ENCODE results near the gene HECA. TPM values are rescaled to one million over a fixed set of nuclear protein-coding genes. Genes with fewer than 3 reads are reported as not detected.
"Not testable (repeated sequence)": the region's sequence is repeated elsewhere in the genome, so short reads cannot be mapped to it uniquely, and the experiment has no call there.

HECA gene
- total and polyA plus RNA-seq, 9 donors, result 12.5 to 24.0 (median 15.9) TPM

DNA sequence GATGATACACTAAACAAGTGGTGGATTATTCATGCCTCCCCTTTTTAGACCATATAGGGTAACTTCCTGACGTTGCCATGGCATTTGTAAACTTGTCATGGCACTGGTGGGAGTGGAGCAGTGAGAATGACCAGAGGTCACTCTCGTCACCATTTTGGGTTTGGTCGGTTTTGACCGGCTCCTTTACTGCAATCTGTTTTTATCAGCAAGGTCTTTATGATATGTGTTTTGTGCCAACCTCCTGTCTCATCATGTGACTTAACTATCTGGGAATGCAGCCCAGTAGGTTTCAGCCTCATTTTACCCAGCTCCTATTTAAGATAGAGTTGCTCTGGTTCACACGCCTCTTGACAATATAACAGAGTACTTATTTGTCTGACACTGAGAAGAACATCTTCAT lies 22.2 kb downstream of the HECA start:
- not testable (repeated sequence) for H3K36me3 ChIP-seq (ENCODE audit: control insufficient read depth, insufficient read depth, low read length); H3K4me3 ChIP-seq (ENCODE audit: low read length); H3K9me3 ChIP-seq (replicated peaks; ENCODE audit: control insufficient read depth, low read depth, low read length); H3K27me3 ChIP-seq (ENCODE audit: control insufficient read depth, insufficient read depth, low read length); H3K27ac ChIP-seq (ENCODE audit: low read length); DNase-seq; H3K4me1 ChIP-seq (ENCODE audit: control insufficient read depth, insufficient read depth, low read length)
- no CpG with 5 or more reads among the region's 5 CpGs for WGBS (ENCODE audit: insufficient coverage)

DNA sequence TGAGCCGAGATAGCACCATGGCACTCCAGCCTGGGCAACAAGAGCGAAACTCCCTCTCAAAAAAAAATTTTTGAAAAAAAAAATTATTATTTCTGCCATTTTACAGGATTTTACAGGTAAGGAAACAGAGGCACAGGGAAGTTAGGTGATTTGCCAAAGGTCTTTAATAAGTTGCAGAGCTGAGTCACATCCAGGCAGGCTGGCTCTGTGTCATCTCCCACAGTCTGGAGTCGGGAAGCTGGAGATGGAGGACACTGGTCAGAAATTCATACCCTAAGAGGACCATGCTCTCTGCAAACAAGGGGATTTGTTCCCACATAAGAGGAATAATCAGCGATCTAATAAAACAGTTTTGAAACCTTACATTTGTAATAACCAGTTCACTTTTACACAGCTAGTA lies 24.1 kb downstream of the HECA start:
- WGBS (ENCODE audit: insufficient coverage), result 80% methylated on average over 1 of the region's 4 CpGs
- Histone ChIP-seq H3K4me1 (ENCODE audit: control insufficient read depth, insufficient read depth, low read length) (peaks cover 3% of the 10 kb centered on the region), H3K27me3 (ENCODE audit: control insufficient read depth, insufficient read depth, low read length) (no peaks in the 10 kb centered on the region), H3K4me3 (ENCODE audit: low read length) (no peak overlapping the region), H3K27ac (ENCODE audit: low read length) (no peak overlapping the region), H3K9me3 (replicated peaks; ENCODE audit: control insufficient read depth, low read depth, low read length) (no peaks in the 10 kb centered on the region), H3K36me3 (ENCODE audit: control insufficient read depth, insufficient read depth, low read length) (no peaks in the 10 kb centered on the region)
- DNase-seq, result no peak

DNA sequence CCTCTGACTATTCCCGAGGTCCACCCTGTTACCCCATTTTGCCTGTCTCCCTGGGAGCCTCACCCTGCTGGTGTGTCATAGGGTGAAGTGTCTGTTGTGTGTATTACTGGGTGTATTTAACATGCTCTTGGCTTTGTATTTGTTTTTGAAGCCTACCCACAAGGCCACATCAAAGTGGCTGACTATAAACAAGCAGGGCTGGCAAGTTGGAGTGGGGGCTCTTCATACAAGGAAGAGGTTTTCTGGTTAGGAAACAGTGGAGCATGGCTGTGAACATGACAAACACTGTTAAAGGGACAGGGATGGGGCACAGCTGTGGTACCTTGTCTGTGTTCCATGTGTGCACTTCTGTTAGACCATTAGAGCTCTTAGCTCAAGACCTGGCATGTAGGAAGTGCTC lies 26.3 kb downstream of the HECA start:
- Histone ChIP-seq H3K27me3 (ENCODE audit: control insufficient read depth, insufficient read depth, low read length) (no peaks in the 10 kb centered on the region), H3K4me1 (ENCODE audit: control insufficient read depth, insufficient read depth, low read length) (peaks cover 2% of the 10 kb centered on the region), H3K9me3 (replicated peaks; ENCODE audit: control insufficient read depth, low read depth, low read length) (no peaks in the 10 kb centered on the region), H3K36me3 (ENCODE audit: control insufficient read depth, insufficient read depth, low read length) (peaks cover 1% of the 10 kb centered on the region), H3K4me3 (ENCODE audit: low read length) (no peak overlapping the region), H3K27ac (ENCODE audit: low read length) (no peak overlapping the region)
- DNase-seq, result no peak
- no CpG with 5 or more reads among the region's 1 CpG for WGBS (ENCODE audit: insufficient coverage)

DNA sequence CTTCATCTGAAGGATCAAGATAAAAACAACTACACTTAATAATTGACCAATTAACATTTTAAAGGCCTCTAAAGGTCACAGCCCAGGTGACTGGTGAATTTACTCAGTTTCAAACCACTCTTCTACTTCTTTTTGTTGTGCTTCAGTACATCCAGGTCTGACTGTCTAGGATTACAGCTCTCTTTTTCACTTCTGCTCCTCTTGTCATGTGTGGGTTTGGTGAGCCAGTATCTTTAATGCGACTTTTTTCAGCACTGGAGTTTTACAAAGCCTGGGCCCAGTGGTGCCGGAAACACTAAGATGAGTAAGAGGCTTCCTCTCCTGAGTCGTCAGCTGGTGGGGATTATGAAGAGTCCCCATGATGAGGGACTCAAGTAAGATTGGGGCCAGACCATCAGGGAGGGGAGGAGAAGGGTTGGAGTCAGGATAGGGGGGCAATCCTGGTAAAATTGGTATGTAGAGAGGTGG lies 27.0 kb downstream of the HECA start:
- Histone ChIP-seq H3K4me1 (ENCODE audit: control insufficient read depth, insufficient read depth, low read length) (no peaks in the 10 kb centered on the region), H3K27me3 (ENCODE audit: control insufficient read depth, insufficient read depth, low read length) (no peaks in the 10 kb centered on the region), H3K27ac (ENCODE audit: low read length) (no peak overlapping the region), H3K9me3 (replicated peaks; ENCODE audit: control insufficient read depth, low read depth, low read length) (no peaks in the 10 kb centered on the region), H3K4me3 (ENCODE audit: low read length) (no peak overlapping the region), H3K36me3 (ENCODE audit: control insufficient read depth, insufficient read depth, low read length) (peaks cover 8% of the 10 kb centered on the region)
- DNase-seq, result no peak
- 58% methylated on average over 3 of the region's 3 CpGs for WGBS (ENCODE audit: insufficient coverage)

DNA sequence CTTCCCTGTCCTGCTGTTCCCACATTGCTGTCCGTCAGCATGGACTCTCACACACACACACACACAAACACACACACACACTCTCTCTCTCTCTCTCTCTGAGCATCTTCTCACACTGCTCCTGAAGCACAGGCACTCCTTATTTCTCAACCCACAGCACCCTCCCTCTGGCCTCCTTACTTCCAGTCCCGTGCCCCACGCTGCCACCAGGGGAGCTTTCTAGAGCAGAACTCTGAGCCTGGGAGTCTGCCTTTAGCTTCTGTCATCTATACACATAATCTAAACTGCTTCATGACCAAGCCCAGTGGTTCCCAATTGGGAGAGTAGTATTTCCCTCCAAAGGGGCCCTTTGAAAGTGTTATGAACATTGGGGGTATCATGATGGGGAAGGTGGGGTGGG lies 29.1 kb downstream of the HECA start:
- peaks cover 14% of the 10 kb centered on the region for H3K36me3 ChIP-seq (ENCODE audit: control insufficient read depth, insufficient read depth, low read length)
- 68% methylated on average over 3 of the region's 3 CpGs for WGBS (ENCODE audit: insufficient coverage)
- no peaks in the 10 kb centered on the region for H3K27me3 ChIP-seq (ENCODE audit: control insufficient read depth, insufficient read depth, low read length)
- no peaks in the 10 kb centered on the region for H3K9me3 ChIP-seq (replicated peaks; ENCODE audit: control insufficient read depth, low read depth, low read length)
- no peak for DNase-seq
- H3K4me3 ChIP-seq (ENCODE audit: low read length), result no peak overlapping the region
- H3K27ac ChIP-seq (ENCODE audit: low read length), result no peak overlapping the region
- H3K4me1 ChIP-seq (ENCODE audit: control insufficient read depth, insufficient read depth, low read length), result no peaks in the 10 kb centered on the region

DNA sequence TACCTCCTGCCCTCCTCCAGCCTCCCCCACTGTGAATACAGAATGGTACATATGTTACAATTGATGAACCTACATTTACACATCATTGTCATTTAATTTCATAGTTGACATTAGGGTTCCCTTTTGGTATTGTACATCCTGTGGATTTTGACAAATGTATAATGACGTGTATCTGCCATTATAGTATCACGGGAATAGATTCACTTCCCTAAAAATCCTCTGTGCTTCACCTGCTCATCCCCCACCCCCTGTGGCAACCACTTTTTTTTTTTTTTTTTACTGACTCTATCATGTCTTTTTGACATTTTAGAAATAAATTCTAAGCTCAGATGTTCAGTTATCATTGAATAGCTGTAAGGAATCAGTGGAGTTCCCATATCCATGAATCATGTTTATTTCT lies 30.4 kb downstream of the HECA start:
- no peak for DNase-seq
- Histone ChIP-seq H3K27me3 (ENCODE audit: control insufficient read depth, insufficient read depth, low read length) (no peaks in the 10 kb centered on the region), H3K27ac (ENCODE audit: low read length) (no peak overlapping the region), H3K4me1 (ENCODE audit: control insufficient read depth, insufficient read depth, low read length) (no peaks in the 10 kb centered on the region), H3K36me3 (ENCODE audit: control insufficient read depth, insufficient read depth, low read length) (peaks cover 17% of the 10 kb centered on the region), H3K9me3 (replicated peaks; ENCODE audit: control insufficient read depth, low read depth, low read length) (no peaks in the 10 kb centered on the region), H3K4me3 (ENCODE audit: low read length) (no peak overlapping the region)
- no CpG with 5 or more reads among the region's 2 CpGs for WGBS (ENCODE audit: insufficient coverage)

DNA sequence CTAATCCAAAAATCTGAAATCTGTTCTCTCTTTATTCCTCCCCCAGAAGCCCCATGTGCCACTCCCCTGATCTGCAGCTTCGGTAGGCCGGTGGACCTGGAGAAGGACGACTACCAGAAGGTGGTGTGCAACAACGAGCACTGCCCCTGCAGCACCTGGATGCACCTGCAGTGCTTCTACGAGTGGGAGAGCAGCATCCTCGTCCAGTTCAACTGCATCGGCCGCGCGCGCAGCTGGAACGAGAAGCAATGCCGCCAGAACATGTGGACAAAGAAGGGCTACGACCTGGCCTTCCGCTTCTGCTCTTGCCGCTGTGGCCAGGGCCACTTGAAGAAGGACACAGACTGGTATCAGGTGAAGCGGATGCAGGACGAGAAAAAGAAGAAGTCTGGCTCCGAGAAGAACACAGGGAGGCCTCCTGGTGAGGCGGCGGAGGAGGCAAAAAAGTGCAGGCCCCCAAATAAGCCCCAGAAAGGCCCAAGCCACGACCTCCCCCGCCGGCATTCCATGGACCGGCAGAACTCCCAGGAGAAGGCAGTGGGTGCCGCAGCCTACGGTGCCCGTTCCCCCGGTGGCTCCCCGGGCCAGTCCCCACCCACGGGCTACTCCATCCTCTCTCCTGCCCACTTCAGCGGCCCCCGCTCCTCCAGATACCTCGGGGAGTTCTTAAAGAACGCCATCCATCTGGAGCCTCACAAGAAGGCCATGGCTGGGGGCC lies 31.5 kb downstream of the HECA start:
- H3K4me3 ChIP-seq (ENCODE audit: low read length), result no peak overlapping the region
- H3K36me3 ChIP-seq (ENCODE audit: control insufficient read depth, insufficient read depth, low read length), result peaks cover 17% of the 10 kb centered on the region
- no peaks in the 10 kb centered on the region for H3K9me3 ChIP-seq (replicated peaks; ENCODE audit: control insufficient read depth, low read depth, low read length)
- 98% methylated on average over 32 of the region's 35 CpGs for WGBS (ENCODE audit: insufficient coverage)
- no peaks in the 10 kb centered on the region for H3K27me3 ChIP-seq (ENCODE audit: control insufficient read depth, insufficient read depth, low read length)
- no peaks in the 10 kb centered on the region for H3K4me1 ChIP-seq (ENCODE audit: control insufficient read depth, insufficient read depth, low read length)
- DNase-seq, result no peak
- H3K27ac ChIP-seq (ENCODE audit: low read length), result no peak overlapping the region

DNA sequence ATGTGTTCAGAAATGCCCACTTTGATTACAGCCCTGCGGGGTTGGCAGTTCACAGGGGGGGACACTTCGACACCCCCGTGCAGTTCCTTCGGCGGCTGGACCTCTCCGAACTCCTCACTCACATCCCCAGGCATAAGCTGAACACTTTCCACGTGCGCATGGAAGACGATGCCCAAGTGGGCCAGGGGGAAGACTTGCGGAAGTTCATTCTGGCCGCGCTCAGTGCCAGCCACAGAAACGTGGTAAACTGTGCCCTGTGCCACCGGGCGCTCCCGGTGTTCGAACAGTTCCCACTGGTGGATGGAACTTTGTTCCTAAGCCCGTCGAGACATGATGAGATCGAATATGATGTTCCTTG lies 32.1 kb downstream of the HECA start:
- Histone ChIP-seq H3K36me3 (ENCODE audit: control insufficient read depth, insufficient read depth, low read length) (peaks cover 17% of the 10 kb centered on the region), H3K27ac (ENCODE audit: low read length) (no peak overlapping the region), H3K9me3 (replicated peaks; ENCODE audit: control insufficient read depth, low read depth, low read length) (no peaks in the 10 kb centered on the region), H3K4me1 (ENCODE audit: control insufficient read depth, insufficient read depth, low read length) (no peaks in the 10 kb centered on the region), H3K4me3 (ENCODE audit: low read length) (no peak overlapping the region), H3K27me3 (ENCODE audit: control insufficient read depth, insufficient read depth, low read length) (no peaks in the 10 kb centered on the region)
- 97% methylated on average over 16 of the region's 20 CpGs for WGBS (ENCODE audit: insufficient coverage)
- DNase-seq, result no peak

DNA sequence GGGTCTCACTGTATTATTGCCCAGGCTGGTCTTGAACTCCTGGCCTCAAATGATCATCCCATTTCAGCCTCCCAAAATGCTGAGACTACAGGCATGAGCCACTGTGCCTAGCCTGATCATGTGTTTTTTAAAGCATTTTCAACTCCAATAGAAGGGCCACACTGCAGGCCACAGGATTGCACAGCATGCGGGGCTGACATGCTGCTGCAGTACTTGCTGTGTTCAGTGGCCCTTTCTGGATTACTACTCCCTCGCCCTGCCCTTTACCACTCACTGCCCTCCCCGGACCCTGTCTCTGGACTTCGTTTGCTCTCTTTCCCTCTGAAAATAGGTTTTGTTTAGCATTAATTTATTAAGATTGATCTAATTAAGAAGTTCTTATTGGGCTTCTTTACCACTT lies 37.3 kb downstream of the HECA start:
- WGBS (ENCODE audit: insufficient coverage), result 100% methylated on average over 1 of the region's 4 CpGs
- Histone ChIP-seq H3K4me3 (ENCODE audit: low read length) (no peak overlapping the region), H3K36me3 (ENCODE audit: control insufficient read depth, insufficient read depth, low read length) (peaks cover 26% of the 10 kb centered on the region), H3K4me1 (ENCODE audit: control insufficient read depth, insufficient read depth, low read length) (no peaks in the 10 kb centered on the region), H3K9me3 (replicated peaks; ENCODE audit: control insufficient read depth, low read depth, low read length) (no peaks in the 10 kb centered on the region), H3K27me3 (ENCODE audit: control insufficient read depth, insufficient read depth, low read length) (no peaks in the 10 kb centered on the region), H3K27ac (ENCODE audit: low read length) (no peak overlapping the region)
- no peak for DNase-seq

DNA sequence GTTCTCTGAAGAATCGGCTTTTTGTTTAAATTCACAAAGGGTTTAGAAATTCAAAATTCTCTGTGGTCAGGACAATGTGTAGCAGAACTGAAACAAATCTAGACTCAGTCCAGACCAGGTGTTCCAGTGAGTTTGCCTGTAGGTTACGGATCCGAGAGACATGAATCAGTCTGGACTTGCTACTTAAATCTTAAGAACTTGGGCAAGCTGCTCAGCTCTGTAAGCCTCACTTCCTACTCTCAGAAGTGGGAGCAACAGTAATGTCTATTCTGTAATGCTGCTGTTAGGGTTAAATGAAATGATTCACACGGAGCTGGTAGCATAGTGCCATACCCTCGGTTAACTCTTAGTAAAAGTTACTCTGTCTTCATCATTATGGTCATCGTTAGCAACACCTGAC lies 37.7 kb downstream of the HECA start:
- peaks cover 26% of the 10 kb centered on the region for H3K36me3 ChIP-seq (ENCODE audit: control insufficient read depth, insufficient read depth, low read length)
- WGBS (ENCODE audit: insufficient coverage), result 80% methylated on average over 2 of the region's 6 CpGs

DNA sequence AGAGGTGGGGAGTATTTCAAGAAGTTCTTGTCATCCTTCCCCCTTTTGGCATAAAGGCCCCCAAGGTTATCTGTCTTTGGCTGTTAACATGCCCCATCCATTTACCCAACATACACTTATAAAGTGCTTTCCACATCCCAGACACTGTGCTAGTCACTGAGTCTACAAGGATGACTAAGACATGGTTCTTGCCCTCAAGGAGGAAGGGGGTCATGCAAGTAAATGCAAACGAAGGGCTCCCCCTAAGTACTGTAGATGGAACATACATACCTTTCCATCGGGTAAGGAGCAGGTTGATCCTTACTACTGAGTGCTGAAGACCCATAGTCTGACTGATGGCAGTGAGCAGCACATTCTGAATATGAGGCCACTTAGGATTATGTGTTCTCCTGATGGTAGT lies 38.3 kb downstream of the HECA start:
- Histone ChIP-seq H3K4me1 (ENCODE audit: control insufficient read depth, insufficient read depth, low read length) (no peaks in the 10 kb centered on the region), H3K27ac (ENCODE audit: low read length) (no peak overlapping the region), H3K27me3 (ENCODE audit: control insufficient read depth, insufficient read depth, low read length) (no peaks in the 10 kb centered on the region), H3K4me3 (ENCODE audit: low read length) (no peak overlapping the region), H3K36me3 (ENCODE audit: control insufficient read depth, insufficient read depth, low read length) (peaks cover 26% of the 10 kb centered on the region), H3K9me3 (replicated peaks; ENCODE audit: control insufficient read depth, low read depth, low read length) (no peaks in the 10 kb centered on the region)
- DNase-seq, result no peak
- WGBS (ENCODE audit: insufficient coverage), result 60% methylated on average over 2 of the region's 2 CpGs

More for the DNA sequence above, 37.7 kb downstream of the HECA start:
- H3K4me3 ChIP-seq (ENCODE audit: low read length), result no peak overlapping the region
- no peak overlapping the region for H3K27ac ChIP-seq (ENCODE audit: low read length)
- no peaks in the 10 kb centered on the region for H3K9me3 ChIP-seq (replicated peaks; ENCODE audit: control insufficient read depth, low read depth, low read length)
- no peaks in the 10 kb centered on the region for H3K4me1 ChIP-seq (ENCODE audit: control insufficient read depth, insufficient read depth, low read length)
- H3K27me3 ChIP-seq (ENCODE audit: control insufficient read depth, insufficient read depth, low read length), result no peaks in the 10 kb centered on the region
- DNase-seq, result no peak
